Loucy (cell line): ENCODE data around the gene PKN1.

ENCODE experiments used
- EZH2phosphoT487 ChIP-seq: fragments of 200-600 bp; IDR thresholded peaks from 2 replicates; pipeline ENCODE4 v1.6.1; 2018; ENCODE audit warnings: antibody characterized with exemption, mild to moderate bottlenecking, moderate library complexity, borderline replicate concordance
- TF ChIP-seq, protein P1 (sequence below): fragments of 200-600 bp; sonication (generic); conservative IDR thresholded peaks from 2 replicates; pipeline ENCODE4 v1.5.1; 2014; ENCODE audit warnings: mild to moderate bottlenecking, antibody characterized with exemption, low read length

DNA sequence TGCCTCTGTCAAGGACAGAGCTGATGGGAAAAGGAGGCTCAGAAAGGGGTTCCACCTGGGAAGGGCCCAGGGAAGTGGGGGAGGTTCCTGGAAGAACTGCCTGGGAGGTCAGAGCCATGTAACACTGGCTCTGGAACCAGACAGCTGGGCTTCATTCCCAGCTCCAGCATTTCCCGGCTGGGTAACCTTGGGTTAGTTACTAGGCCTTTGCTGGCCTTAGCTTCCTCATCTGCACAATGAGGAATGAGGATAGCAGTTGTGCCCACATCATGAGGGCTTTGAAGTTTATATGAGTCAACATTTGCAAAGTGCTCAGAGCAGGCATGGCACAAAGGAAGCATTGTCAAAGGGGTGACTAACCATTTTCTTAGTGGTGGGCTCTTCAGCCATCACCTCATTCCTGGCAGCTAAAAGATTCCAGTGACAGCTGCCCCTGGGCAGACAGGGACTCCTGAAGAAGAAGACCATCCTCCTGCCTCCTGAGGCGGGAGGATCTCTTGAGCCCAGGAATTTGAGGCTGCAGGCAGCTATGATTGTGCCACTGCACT lies 86.8 kb downstream of the PKN1 start:
- TF ChIP-seq, protein P1, sequence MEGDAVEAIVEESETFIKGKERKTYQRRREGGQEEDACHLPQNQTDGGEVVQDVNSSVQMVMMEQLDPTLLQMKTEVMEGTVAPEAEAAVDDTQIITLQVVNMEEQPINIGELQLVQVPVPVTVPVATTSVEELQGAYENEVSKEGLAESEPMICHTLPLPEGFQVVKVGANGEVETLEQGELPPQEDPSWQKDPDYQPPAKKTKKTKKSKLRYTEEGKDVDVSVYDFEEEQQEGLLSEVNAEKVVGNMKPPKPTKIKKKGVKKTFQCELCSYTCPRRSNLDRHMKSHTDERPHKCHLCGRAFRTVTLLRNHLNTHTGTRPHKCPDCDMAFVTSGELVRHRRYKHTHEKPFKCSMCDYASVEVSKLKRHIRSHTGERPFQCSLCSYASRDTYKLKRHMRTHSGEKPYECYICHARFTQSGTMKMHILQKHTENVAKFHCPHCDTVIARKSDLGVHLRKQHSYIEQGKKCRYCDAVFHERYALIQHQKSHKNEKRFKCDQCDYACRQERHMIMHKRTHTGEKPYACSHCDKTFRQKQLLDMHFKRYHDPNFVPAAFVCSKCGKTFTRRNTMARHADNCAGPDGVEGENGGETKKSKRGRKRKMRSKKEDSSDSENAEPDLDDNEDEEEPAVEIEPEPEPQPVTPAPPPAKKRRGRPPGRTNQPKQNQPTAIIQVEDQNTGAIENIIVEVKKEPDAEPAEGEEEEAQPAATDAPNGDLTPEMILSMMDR = no peak
- TF ChIP-seq EZH2phosphoT487 = no peak
